Measurements from ENCODE around the gene AAK1. TPM values are rescaled to one million over a fixed set of nuclear protein-coding genes. Genes with fewer than 3 reads are reported as not detected.

Gene AAK1
- total and polyA plus RNA-seq, 2 of the 13 experiments (the other 11 are each of a cell fraction or from before 2014, with no cell fraction given): 9.8 to 10.3 TPM

DNA sequence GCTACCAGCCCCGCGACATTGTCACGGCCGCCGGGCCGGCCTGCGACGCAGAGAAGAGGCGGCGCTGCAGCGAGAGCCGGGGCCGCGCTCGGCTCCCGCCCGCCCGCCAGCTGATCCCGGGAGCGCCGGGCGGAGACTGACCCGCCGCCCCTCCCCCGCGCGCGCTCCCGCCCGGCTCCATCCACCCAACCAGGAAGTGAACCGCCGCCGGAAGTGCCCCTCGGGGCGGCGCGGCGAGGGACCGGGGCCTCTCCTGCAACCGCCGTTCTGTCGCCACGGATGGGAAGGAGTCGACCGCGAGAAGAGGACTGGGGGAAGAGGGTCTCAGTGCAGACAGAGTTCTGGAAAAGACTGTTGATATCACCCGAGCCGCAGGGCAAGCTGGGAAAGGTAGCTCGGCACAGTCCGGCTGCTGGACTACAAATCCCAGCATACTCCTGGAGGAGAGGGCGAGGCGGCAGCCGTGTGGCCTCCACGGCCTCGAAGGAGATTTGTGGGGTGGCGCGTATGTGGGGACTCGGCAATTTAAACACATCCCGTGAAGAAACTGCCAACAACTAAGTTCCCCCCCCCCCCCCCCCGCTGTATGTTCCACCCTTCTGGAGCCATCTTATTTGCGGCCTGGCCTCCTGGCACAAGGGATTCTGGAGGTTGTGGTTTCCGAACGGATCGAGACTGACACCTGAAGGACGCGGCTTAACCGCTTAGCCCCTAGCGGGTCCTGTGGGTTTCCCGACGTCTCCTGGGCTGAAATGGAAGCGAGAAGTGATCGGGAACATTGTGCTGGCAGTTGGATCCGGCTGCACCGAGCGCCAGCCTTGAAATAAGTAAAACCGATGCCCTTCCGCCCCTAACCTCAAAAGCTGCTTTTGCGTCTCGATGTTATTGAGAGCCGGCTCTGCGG, at the start of gene AAK1 (continued):
- TF ChIP-seq CBX2 (IDR thresholded peaks at IDR 0.05; ENCODE audit: low read depth, low read length) (no peak), CBX2 (CRISPR knock-in tag; IDR thresholded peaks at IDR 0.05; ENCODE audit: low read depth) (no peak), KMT2A (CRISPR knock-in tag; IDR thresholded peaks at IDR 0.05) (peak; percentile 47), ZNF598 (CRISPR knock-in tag; IDR thresholded peaks at IDR 0.05; ENCODE audit: borderline replicate concordance) (0 out of 2 replicates have a peak, but pooled peaks have one; percentile 57), BORCS8-MEF2B (CRISPR knock-in tag; IDR thresholded peaks at IDR 0.05) (peak; percentile 63; the same call in 1 of the 2 replicates), ZNF354B (CRISPR knock-in tag; IDR thresholded peaks at IDR 0.05) (no peak; the same call in 1 of the 2 replicates), HOXA3 (CRISPR knock-in tag; IDR thresholded peaks at IDR 0.05) (peak; percentile 67), POLR2AphosphoS2 (IDR thresholded peaks at IDR 0.05; ENCODE audit: low read depth, low read length) (no peak), RFX1 (IDR thresholded peaks at IDR 0.05) (no peak), KDM6A (CRISPR knock-in tag; IDR thresholded peaks at IDR 0.05; ENCODE audit: low read depth) (0 out of 2 replicates have a peak, but pooled peaks have one; percentile 23), ZBTB3 (CRISPR knock-in tag; IDR thresholded peaks at IDR 0.05; ENCODE audit: borderline replicate concordance, low read depth) (peak; percentile 83; the same call in 1 of the 2 replicates), KMT2B (CRISPR knock-in tag; IDR thresholded peaks at IDR 0.05) (peak; percentile 94), NCOR1 (IDR thresholded peaks at IDR 0.05; ENCODE audit: borderline replicate concordance, low read length) (peak; percentile 28; the same call in 1 of the 2 replicates), TOPORS (CRISPR knock-in tag; IDR thresholded peaks at IDR 0.05) (no peak; the same call in 1 of the 2 replicates), TAF1 (CRISPR knock-in tag; IDR thresholded peaks at IDR 0.05) (peak; percentile 69; the same call in 1 of the 2 replicates), NR2C2 (CRISPR knock-in tag; IDR thresholded peaks at IDR 0.05; ENCODE audit: borderline replicate concordance) (peak; percentile 97), ZNF841 (CRISPR knock-in tag; IDR thresholded peaks at IDR 0.05; ENCODE audit: borderline replicate concordance) (peak; percentile 48; the same call in 1 of the 2 replicates), FOXP1 (IDR thresholded peaks at IDR 0.05) (no peak), FOXP1 (CRISPR knock-in tag; IDR thresholded peaks at IDR 0.05) (no peak), MIXL1 (CRISPR knock-in tag; IDR thresholded peaks at IDR 0.05) (no peak), ZNF484 (CRISPR knock-in tag; IDR thresholded peaks at IDR 0.05; ENCODE audit: borderline replicate concordance, low read depth) (0 out of 2 replicates have a peak, but pooled peaks have one; percentile 35), REXO4 (CRISPR knock-in tag; IDR thresholded peaks at IDR 0.05; ENCODE audit: borderline replicate concordance) (no peak)
- TF ChIP-seq, protein P1, sequence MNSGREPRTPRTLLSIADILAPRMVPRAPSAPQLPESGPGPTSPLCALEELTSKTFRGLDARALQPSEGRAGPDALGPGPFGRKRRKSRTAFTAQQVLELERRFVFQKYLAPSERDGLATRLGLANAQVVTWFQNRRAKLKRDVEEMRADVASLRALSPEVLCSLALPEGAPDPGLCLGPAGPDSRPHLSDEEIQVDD (CRISPR knock-in tag; IDR thresholded peaks at IDR 0.05; ENCODE audit: borderline replicate concordance): no peak
- TF ChIP-seq, protein P2, sequence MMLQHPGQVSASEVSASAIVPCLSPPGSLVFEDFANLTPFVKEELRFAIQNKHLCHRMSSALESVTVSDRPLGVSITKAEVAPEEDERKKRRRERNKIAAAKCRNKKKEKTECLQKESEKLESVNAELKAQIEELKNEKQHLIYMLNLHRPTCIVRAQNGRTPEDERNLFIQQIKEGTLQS (CRISPR knock-in tag; IDR thresholded peaks at IDR 0.05): no peak
- TF ChIP-seq, protein P3, sequence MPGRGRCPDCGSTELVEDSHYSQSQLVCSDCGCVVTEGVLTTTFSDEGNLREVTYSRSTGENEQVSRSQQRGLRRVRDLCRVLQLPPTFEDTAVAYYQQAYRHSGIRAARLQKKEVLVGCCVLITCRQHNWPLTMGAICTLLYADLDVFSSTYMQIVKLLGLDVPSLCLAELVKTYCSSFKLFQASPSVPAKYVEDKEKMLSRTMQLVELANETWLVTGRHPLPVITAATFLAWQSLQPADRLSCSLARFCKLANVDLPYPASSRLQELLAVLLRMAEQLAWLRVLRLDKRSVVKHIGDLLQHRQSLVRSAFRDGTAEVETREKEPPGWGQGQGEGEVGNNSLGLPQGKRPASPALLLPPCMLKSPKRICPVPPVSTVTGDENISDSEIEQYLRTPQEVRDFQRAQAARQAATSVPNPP (CRISPR knock-in tag; IDR thresholded peaks at IDR 0.05): peak; percentile 76; the same call in 1 of the 2 replicates
- TF ChIP-seq, protein P4, sequence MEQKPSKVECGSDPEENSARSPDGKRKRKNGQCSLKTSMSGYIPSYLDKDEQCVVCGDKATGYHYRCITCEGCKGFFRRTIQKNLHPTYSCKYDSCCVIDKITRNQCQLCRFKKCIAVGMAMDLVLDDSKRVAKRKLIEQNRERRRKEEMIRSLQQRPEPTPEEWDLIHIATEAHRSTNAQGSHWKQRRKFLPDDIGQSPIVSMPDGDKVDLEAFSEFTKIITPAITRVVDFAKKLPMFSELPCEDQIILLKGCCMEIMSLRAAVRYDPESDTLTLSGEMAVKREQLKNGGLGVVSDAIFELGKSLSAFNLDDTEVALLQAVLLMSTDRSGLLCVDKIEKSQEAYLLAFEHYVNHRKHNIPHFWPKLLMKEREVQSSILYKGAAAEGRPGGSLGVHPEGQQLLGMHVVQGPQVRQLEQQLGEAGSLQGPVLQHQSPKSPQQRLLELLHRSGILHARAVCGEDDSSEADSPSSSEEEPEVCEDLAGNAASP (CRISPR knock-in tag; IDR thresholded peaks at IDR 0.05; ENCODE audit: borderline replicate concordance): no peak; the same call in 1 of the 2 replicates
- TF ChIP-seq, protein P5, sequence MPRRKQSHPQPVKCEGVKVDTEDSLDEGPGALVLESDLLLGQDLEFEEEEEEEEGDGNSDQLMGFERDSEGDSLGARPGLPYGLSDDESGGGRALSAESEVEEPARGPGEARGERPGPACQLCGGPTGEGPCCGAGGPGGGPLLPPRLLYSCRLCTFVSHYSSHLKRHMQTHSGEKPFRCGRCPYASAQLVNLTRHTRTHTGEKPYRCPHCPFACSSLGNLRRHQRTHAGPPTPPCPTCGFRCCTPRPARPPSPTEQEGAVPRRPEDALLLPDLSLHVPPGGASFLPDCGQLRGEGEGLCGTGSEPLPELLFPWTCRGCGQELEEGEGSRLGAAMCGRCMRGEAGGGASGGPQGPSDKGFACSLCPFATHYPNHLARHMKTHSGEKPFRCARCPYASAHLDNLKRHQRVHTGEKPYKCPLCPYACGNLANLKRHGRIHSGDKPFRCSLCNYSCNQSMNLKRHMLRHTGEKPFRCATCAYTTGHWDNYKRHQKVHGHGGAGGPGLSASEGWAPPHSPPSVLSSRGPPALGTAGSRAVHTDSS (CRISPR knock-in tag; conservative IDR thresholded peaks at IDR 0.05): no peak
